CD4-positive, alpha-beta memory T cell (primary cell): ENCODE data around the gene HSPBAP1. TPM values are rescaled to one million over a fixed set of nuclear protein-coding genes. Genes with fewer than 3 reads are reported as not detected.
"Not testable (repeated sequence)": the region's sequence is repeated elsewhere in the genome, so short reads cannot be mapped to it uniquely, and the experiment has no call there.

ENCODE experiments used
- CTCF ChIA-PET: fragments of 350-600 bp; sonication (Branson Sonifier 250); formaldehyde crosslinking; loops from one replicate; lab custom pipeline; 2021; ENCODE audit warnings: inconsistent platforms; ENCODE audit not compliant: partially characterized antibody; lab: Charles Lee
- POLR2A ChIA-PET: fragments of 350-600 bp; sonication (Branson Sonifier 250); formaldehyde crosslinking; loops from one replicate; lab custom pipeline; 2021; ENCODE audit not compliant: partially characterized antibody; lab: Charles Lee
- DNase-seq, 5 donors: peaks; one replicate each; pipeline versions ENCODE4 v3.0.0 to v3.0.0-alpha.2; 2020 to 2022; ENCODE audit warnings: mixed read lengths in 1 of 5
- H3K27ac ChIP-seq: one replicate; pipeline ENCODE4 v1.7.0; 2013; ENCODE audit warnings: low read depth, low read length
- H3K27me3 ChIP-seq: 2 replicates; pipeline ENCODE4 v1.7.0; 2013; ENCODE audit warnings: mild to moderate bottlenecking, low read length, moderate library complexity; ENCODE audit not compliant: insufficient read depth
- H3K36me3 ChIP-seq: 2 replicates; pipeline ENCODE4 v1.7.0; 2013; ENCODE audit warnings: mild to moderate bottlenecking, low read length, moderate library complexity; ENCODE audit not compliant: insufficient read depth
- H3K4me1 ChIP-seq: 2 replicates; pipeline ENCODE4 v1.7.0; 2013; ENCODE audit warnings: mild to moderate bottlenecking, low read length, moderate library complexity; ENCODE audit not compliant: insufficient read depth
- H3K4me3 ChIP-seq, 2 donors: one replicate each; pipeline ENCODE4 v1.7.0; 2013; ENCODE audit warnings: low read length in 2 of 2, mild to moderate bottlenecking in 1 of 2
- H3K9me3 ChIP-seq, 2 donors: one replicate each; pipeline ENCODE4 v1.7.0; 2013; ENCODE audit warnings: low read length in 2 of 2, control low read depth in 1 of 2; ENCODE audit not compliant: control insufficient read depth in 1 of 2
- H3K27ac Mint-ChIP-seq, 7 donors: one replicate each; pipeline ENCODE4 v1.8.0; 2020 to 2021; ENCODE audit warnings: mixed read lengths in 7 of 7, mild to moderate bottlenecking in 6 of 7, inconsistent platforms in 3 of 7, moderate library complexity in 3 of 7
- H3K27me3 Mint-ChIP-seq, 2 donors: one replicate each; pipeline ENCODE4 v1.8.0; 2020 to 2021; ENCODE audit warnings: mixed read lengths in 2 of 2
- H3K36me3 Mint-ChIP-seq, 2 donors: one replicate each; pipeline ENCODE4 v1.8.0; 2020 to 2021; ENCODE audit warnings: mixed read lengths in 2 of 2, inconsistent platforms in 1 of 2, mild to moderate bottlenecking in 1 of 2
- H3K4me1 Mint-ChIP-seq, 4 donors: one replicate each; pipeline ENCODE4 v1.8.0; 2020 to 2021; ENCODE audit warnings: mixed read lengths in 4 of 4, mild to moderate bottlenecking in 1 of 4
- H3K4me3 Mint-ChIP-seq, 8 donors: one replicate each; pipeline ENCODE4 v1.8.0; 2020 to 2021; ENCODE audit warnings: mixed read lengths in 8 of 8, mild to moderate bottlenecking in 7 of 8, moderate library complexity in 6 of 8, inconsistent platforms in 3 of 8
- H3K9me3 Mint-ChIP-seq, 8 donors: one replicate each; pipeline ENCODE4 v1.8.0; 2020 to 2021; ENCODE audit warnings: mixed read lengths in 8 of 8, mild to moderate bottlenecking in 5 of 8, inconsistent platforms in 3 of 8, moderate library complexity in 1 of 8
- intact Hi-C: fragments of 100-400 bp; cut with micrococcal nuclease; formaldehyde crosslinking; loops from one replicate; pipeline ENCODE4 v1.15.1; 2023
- polyA plus RNA-seq, 2 donors: library from polyadenylated mRNA; unstranded; fragments of 300-500 nt; fragmentation: Illumina TruSeq; gene quantifications; one replicate each; pipeline ENCODE4 v1.2.3, GENCODE V29; 2021
- total RNA-seq, 2 experiments: library from RNA; stranded (reverse); gene quantifications; one replicate each; pipeline ENCODE4 v1.2.3, GENCODE V29; 2021

The HSPBAP1 gene
- total and polyA plus RNA-seq, 4 experiments from 2014 or later = 6.7 to 23.2 (median 17.4) TPM

- Histone ChIP-seq H3K27ac (no peak overlapping the region), H3K36me3 (peaks cover 4% of the 10 kb centered on the region), H3K4me3 (no peak overlapping the region), H3K27me3 (no peaks in the 10 kb centered on the region), H3K9me3 (no peaks in the 10 kb centered on the region), H3K4me1 (no peaks in the 10 kb centered on the region)
- Mint-ChIP-seq H3K36me3 (peaks cover 59 to 69% of the 10 kb centered on the region in 2 donors), H3K9me3 (peaks cover 0 to 4% (median 3%) of the 10 kb centered on the region in 8 donors), H3K4me1 (no peaks in the 10 kb centered on the region), H3K27me3 (no peaks in the 10 kb centered on the region), H3K4me3 (no peak overlapping the region), H3K27ac (no peak overlapping the region)
- intact Hi-C loops = no loop called here
- ChIA-PET CTCF (no interaction called here), POLR2A (no interaction called here)
- no peak for DNase-seq
Observed at GRCh38 chr3:122743581-122744120, 50.0 kb downstream of the HSPBAP1 start.

GRCh38 chr3:122742234-122742633 is 51.4 kb downstream of the HSPBAP1 start:
- Histone ChIP-seq H3K9me3 (no peaks in the 10 kb centered on the region), H3K27me3 (no peaks in the 10 kb centered on the region), H3K27ac (no peak overlapping the region), H3K4me3 (no peak overlapping the region), H3K36me3 (peaks cover 4% of the 10 kb centered on the region), H3K4me1 (no peaks in the 10 kb centered on the region)
- H3K4me1 Mint-ChIP-seq = no peaks in the 10 kb centered on the region
- intact Hi-C loops = no loop called here
- peaks cover 56 to 66% of the 10 kb centered on the region in 2 donors for H3K36me3 Mint-ChIP-seq
- POLR2A ChIA-PET = no interaction called here
- no peak overlapping the region for H3K27ac Mint-ChIP-seq
- no peak for DNase-seq
- H3K9me3 Mint-ChIP-seq = peaks cover 0 to 4% (median 3%) of the 10 kb centered on the region in 8 donors
- CTCF ChIA-PET = no interaction called here
- H3K27me3 Mint-ChIP-seq = no peaks in the 10 kb centered on the region
- no peak overlapping the region for H3K4me3 Mint-ChIP-seq

GRCh38 chr3:122739172-122739571 is 54.5 kb downstream of the HSPBAP1 start:
- Histone ChIP-seq H3K4me3 (no peak overlapping the region), H3K36me3 (peaks cover 4% of the 10 kb centered on the region), H3K27me3 (no peaks in the 10 kb centered on the region), H3K27ac (no peak overlapping the region), H3K4me1 (no peaks in the 10 kb centered on the region), H3K9me3 (no peaks in the 10 kb centered on the region)
- CTCF ChIA-PET = no interaction called here
- Mint-ChIP-seq H3K27me3 (no peaks in the 10 kb centered on the region), H3K36me3 (peaks cover 40 to 57% of the 10 kb centered on the region in 2 donors), H3K4me1 (no peaks in the 10 kb centered on the region), H3K4me3 (no peak overlapping the region), H3K9me3 (peaks cover 0 to 4% (median 2%) of the 10 kb centered on the region in 8 donors), H3K27ac (no peak overlapping the region)
- intact Hi-C loops = no loop called here
- DNase-seq = no peak
- POLR2A ChIA-PET = no interaction called here

- H3K4me3 ChIP-seq, H3K9me3 Mint-ChIP-seq, H3K9me3 ChIP-seq, H3K27me3 Mint-ChIP-seq, H3K36me3 ChIP-seq, H3K4me1 Mint-ChIP-seq, intact Hi-C loops, H3K27ac Mint-ChIP-seq, POLR2A ChIA-PET, H3K27ac ChIP-seq, DNase-seq, H3K27me3 ChIP-seq, H3K4me1 ChIP-seq, CTCF ChIA-PET, H3K4me3 Mint-ChIP-seq: not testable (repeated sequence)
- H3K36me3 Mint-ChIP-seq = peaks cover 29 to 42% of the 10 kb centered on the region in 2 donors
Observed at GRCh38 chr3:122732682-122733525, 60.7 kb downstream of the HSPBAP1 start.

- H3K36me3 Mint-ChIP-seq = peaks cover 42 to 58% of the 10 kb centered on the region in 2 donors
- H3K27ac Mint-ChIP-seq = peak overlapping the region in 3 of 7 donors; percentile 25 to 68 (median 48)
- H3K9me3 ChIP-seq = no peaks in the 10 kb centered on the region
- H3K36me3 ChIP-seq = no peaks in the 10 kb centered on the region
- H3K4me3 ChIP-seq = no peak overlapping the region
- no peaks in the 10 kb centered on the region for H3K27me3 ChIP-seq
- no peak overlapping the region for H3K4me3 Mint-ChIP-seq
- ChIA-PET CTCF (no interaction called here), POLR2A (no interaction called here)
- DNase-seq = no peak
- H3K27me3 Mint-ChIP-seq = no peaks in the 10 kb centered on the region
- intact Hi-C loops = no loop called here
- peaks cover 0 to 3% (median 2%) of the 10 kb centered on the region in 8 donors for H3K9me3 Mint-ChIP-seq
- no peak overlapping the region for H3K27ac ChIP-seq
- H3K4me1 ChIP-seq = no peaks in the 10 kb centered on the region
- H3K4me1 Mint-ChIP-seq = peaks cover 0 to 8% (median 1%) of the 10 kb centered on the region in 4 donors
Observed at GRCh38 chr3:122730240-122730639, 63.4 kb downstream of the HSPBAP1 start.

GRCh38 chr3:122728756-122729514 is 64.7 kb downstream of the HSPBAP1 start:
- Histone ChIP-seq H3K9me3 (no peaks in the 10 kb centered on the region), H3K27ac (no peak overlapping the region), H3K4me3 (no peak overlapping the region), H3K4me1 (no peaks in the 10 kb centered on the region), H3K36me3 (no peaks in the 10 kb centered on the region), H3K27me3 (no peaks in the 10 kb centered on the region)
- Mint-ChIP-seq H3K4me1 (peaks cover 0 to 8% (median 2%) of the 10 kb centered on the region in 4 donors), H3K27ac (peak overlapping the region in 1 of 7 donors; percentile 73), H3K27me3 (no peaks in the 10 kb centered on the region), H3K9me3 (peaks cover 0 to 3% (median 1%) of the 10 kb centered on the region in 8 donors), H3K4me3 (no peak overlapping the region), H3K36me3 (peaks cover 44 to 53% of the 10 kb centered on the region in 2 donors)
- CTCF ChIA-PET = interaction anchor here (0.7 kb wide), 1 partner anchor 32 kb away, joined by 3 read pairs; no protein-coding TSS in a partner anchor
- intact Hi-C loops = no loop called here
- POLR2A ChIA-PET = no interaction called here
- DNase-seq = no peak

GRCh38 chr3:122728186-122728585 is 65.4 kb downstream of the HSPBAP1 start:
- no peak for DNase-seq
- peaks cover 51 to 56% of the 10 kb centered on the region in 2 donors for H3K36me3 Mint-ChIP-seq
- intact Hi-C loops = no loop called here

More at GRCh38 chr3:122728186-122728585, 65.4 kb downstream of the HSPBAP1 start:
- H3K36me3 ChIP-seq = no peaks in the 10 kb centered on the region
- Mint-ChIP-seq H3K9me3 (peaks cover 0 to 3% (median 0%) of the 10 kb centered on the region in 8 donors), H3K4me3 (no peak overlapping the region), H3K27ac (peak overlapping the region in 1 of 7 donors; percentile 82), H3K4me1 (peaks cover 0 to 8% (median 1%) of the 10 kb centered on the region in 4 donors), H3K27me3 (no peaks in the 10 kb centered on the region)
- CTCF ChIA-PET = no interaction called here
- no peaks in the 10 kb centered on the region for H3K9me3 ChIP-seq
- H3K27ac ChIP-seq = no peak overlapping the region
- no peak overlapping the region for H3K4me3 ChIP-seq
- no peaks in the 10 kb centered on the region for H3K4me1 ChIP-seq
- no peaks in the 10 kb centered on the region for H3K27me3 ChIP-seq
- POLR2A ChIA-PET = no interaction called here
